ENCODE measurements around the gene FAF1. TPM values are rescaled to one million over a fixed set of nuclear protein-coding genes. Genes with fewer than 3 reads are reported as not detected.

FAF1 gene
- total and polyA plus RNA-seq, 4 donors: 27.2 to 51.6 (median 37.1) TPM

DNA sequence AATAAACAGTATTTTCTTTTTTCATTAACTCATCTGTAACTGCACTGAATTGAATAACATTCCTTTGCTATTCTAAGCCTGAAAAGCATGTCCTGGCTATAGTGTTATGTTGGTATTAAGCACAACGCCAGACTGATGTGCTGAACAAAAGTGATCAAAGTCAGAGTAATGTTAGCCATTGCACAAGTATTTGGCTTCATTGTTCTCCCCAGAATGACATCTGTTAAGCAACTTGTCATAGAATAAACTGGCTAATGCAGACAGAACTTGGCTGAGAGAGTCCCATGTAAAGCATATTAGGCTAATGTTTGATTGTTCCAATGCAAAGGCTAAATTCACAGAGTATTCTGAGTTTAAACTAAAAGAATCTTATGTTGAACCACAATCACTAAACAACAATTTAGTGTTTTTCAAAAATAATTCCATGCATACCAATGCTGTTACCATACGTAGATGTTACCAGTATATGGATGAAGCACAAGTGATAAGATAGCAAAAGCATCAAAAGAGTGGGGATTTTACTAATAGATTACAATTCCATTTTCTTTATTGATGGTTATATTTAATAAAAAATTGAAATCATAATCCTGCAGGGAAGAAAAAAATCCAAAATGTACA is 301.5 kb downstream of the FAF1 start:
- ATAC-seq (ENCODE audit: insufficient read depth, low FRiP score) (no peak), DNase-seq (peak in 2 of 3 donors; percentile 29 to 37)
- TF ChIP-seq, protein P1, sequence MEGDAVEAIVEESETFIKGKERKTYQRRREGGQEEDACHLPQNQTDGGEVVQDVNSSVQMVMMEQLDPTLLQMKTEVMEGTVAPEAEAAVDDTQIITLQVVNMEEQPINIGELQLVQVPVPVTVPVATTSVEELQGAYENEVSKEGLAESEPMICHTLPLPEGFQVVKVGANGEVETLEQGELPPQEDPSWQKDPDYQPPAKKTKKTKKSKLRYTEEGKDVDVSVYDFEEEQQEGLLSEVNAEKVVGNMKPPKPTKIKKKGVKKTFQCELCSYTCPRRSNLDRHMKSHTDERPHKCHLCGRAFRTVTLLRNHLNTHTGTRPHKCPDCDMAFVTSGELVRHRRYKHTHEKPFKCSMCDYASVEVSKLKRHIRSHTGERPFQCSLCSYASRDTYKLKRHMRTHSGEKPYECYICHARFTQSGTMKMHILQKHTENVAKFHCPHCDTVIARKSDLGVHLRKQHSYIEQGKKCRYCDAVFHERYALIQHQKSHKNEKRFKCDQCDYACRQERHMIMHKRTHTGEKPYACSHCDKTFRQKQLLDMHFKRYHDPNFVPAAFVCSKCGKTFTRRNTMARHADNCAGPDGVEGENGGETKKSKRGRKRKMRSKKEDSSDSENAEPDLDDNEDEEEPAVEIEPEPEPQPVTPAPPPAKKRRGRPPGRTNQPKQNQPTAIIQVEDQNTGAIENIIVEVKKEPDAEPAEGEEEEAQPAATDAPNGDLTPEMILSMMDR (IDR thresholded peaks at IDR 0.05; ENCODE audit: control extremely low read depth, extremely low read depth): no peak
- Histone ChIP-seq H3K36me3 (ENCODE audit: control insufficient read depth in 4 of 4, insufficient read depth in 4 of 4, low read length in 4 of 4) (peaks cover 0 to under 1% (median 0%) of the 10 kb centered on the region in 4 donors), H3K4me3 (no peak overlapping the region), H3K27me3 (ENCODE audit: control insufficient read depth in 3 of 3, insufficient read depth in 3 of 3, low read length in 2 of 3) (no peaks in the 10 kb centered on the region), H3K9ac (ENCODE audit: insufficient read depth in 1 of 2, low read length in 2 of 2) (no peak overlapping the region), H3K4me1 (ENCODE audit: control insufficient read depth in 5 of 5, insufficient read depth in 5 of 5, low read length in 5 of 5) (peaks cover 0 to 8% (median 0%) of the 10 kb centered on the region in 5 donors), H3K9me3 (ENCODE audit: control insufficient read depth in 4 of 4, insufficient read depth in 3 of 4, low read length in 3 of 4) (no peaks in the 10 kb centered on the region), H3K27ac (ENCODE audit: low read depth in 1 of 2, low read length in 1 of 2) (no peak overlapping the region)
- WGBS, 2 donors: 66 to 84% methylated on average over 2 of the region's 2 CpGs

DNA sequence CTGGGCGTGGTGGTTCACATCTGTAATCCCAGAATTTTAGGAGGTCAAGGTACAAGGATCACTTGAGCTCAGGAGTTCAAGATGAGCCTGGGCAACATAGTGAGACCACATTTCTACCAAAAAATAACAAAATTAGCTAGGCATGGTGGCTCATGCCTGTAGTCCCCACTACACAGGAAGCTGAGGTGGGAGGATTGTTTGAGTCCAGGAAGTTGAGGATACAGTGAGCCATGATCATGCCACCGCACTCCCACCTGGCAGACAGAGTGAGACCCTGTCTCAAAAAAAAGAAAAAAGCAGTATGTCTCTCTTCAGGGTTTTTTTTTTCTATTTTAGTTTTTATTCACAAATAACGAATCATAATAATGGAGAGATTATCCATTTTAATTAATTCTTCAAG is 303.1 kb downstream of the FAF1 start:
- H3K9me3 ChIP-seq (ENCODE audit: control insufficient read depth in 4 of 4, insufficient read depth in 3 of 4, low read length in 3 of 4): no peaks in the 10 kb centered on the region
- no peak overlapping the region for H3K27ac ChIP-seq (ENCODE audit: low read depth in 1 of 2, low read length in 1 of 2)
- no peaks in the 10 kb centered on the region for H3K27me3 ChIP-seq (ENCODE audit: control insufficient read depth in 3 of 3, insufficient read depth in 3 of 3, low read length in 2 of 3)
- no peak overlapping the region for H3K4me3 ChIP-seq
- WGBS, 2 donors: 92 to 96% methylated on average over 3 of the region's 3 CpGs
- no peak overlapping the region for H3K9ac ChIP-seq (ENCODE audit: insufficient read depth in 1 of 2, low read length in 2 of 2)
- peaks cover 0 to 8% (median 0%) of the 10 kb centered on the region in 5 donors for H3K4me1 ChIP-seq (ENCODE audit: control insufficient read depth in 5 of 5, insufficient read depth in 5 of 5, low read length in 5 of 5)
- ATAC-seq (ENCODE audit: insufficient read depth, low FRiP score) (no peak), DNase-seq (no peak)
- peaks cover 0 to 2% (median 0%) of the 10 kb centered on the region in 4 donors for H3K36me3 ChIP-seq (ENCODE audit: control insufficient read depth in 4 of 4, insufficient read depth in 4 of 4, low read length in 4 of 4)
- TF ChIP-seq, protein P1 (IDR thresholded peaks at IDR 0.05; ENCODE audit: control extremely low read depth, extremely low read depth): no peak

DNA sequence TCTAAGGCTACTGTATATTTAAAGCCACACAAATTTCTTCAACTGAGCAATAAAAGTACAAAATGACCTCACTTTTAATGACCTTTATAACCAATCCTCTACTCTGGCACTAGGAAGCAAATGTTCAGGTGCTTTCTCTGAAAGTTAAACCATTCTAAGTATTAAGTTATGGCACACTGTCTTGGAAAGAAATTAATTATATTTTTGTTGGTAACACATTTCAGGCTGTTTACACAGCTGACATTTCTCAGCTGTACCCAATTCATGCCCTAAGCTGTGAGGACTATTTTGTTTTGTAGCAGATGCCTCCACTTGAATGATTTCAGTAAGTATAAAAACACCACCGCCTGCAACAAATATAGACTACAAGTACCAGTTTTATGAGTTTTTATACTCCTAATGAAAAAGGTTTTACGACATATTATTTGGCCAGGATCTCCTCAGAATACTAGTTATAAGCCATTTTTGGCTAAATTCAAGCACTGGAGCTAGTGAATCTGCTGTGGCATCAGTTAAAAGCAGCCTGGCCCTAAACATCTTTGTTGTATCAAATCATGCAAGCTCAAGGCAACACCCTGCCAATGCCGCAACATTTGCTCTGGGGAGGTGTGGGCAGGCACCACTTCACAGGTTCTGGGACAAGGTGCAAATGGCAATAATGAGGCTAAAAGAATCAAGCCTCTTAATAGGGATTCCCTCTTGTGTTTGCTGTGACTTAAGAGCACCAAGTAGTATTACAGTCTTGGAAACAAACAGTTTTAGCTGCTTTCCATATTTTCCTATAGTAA is 308.4 kb downstream of the FAF1 start:
- Histone ChIP-seq H3K36me3 (ENCODE audit: control insufficient read depth in 4 of 4, insufficient read depth in 4 of 4, low read length in 4 of 4) (peaks cover 0 to 2% (median 0%) of the 10 kb centered on the region in 4 donors), H3K27ac (ENCODE audit: low read depth in 1 of 2, low read length in 1 of 2) (no peak overlapping the region), H3K9me3 (ENCODE audit: control insufficient read depth in 4 of 4, insufficient read depth in 3 of 4, low read length in 3 of 4) (no peaks in the 10 kb centered on the region), H3K4me1 (ENCODE audit: control insufficient read depth in 5 of 5, insufficient read depth in 5 of 5, low read length in 5 of 5) (no peaks in the 10 kb centered on the region), H3K9ac (ENCODE audit: insufficient read depth in 1 of 2, low read length in 2 of 2) (no peak overlapping the region), H3K4me3 (no peak overlapping the region), H3K27me3 (ENCODE audit: control insufficient read depth in 3 of 3, insufficient read depth in 3 of 3, low read length in 2 of 3) (no peaks in the 10 kb centered on the region)
- TF ChIP-seq, protein P1 (IDR thresholded peaks at IDR 0.05; ENCODE audit: control extremely low read depth, extremely low read depth): no peak
- no peak for ATAC-seq (ENCODE audit: insufficient read depth, low FRiP score)
- 74 to 81% methylated on average over 3 of the region's 3 CpGs for WGBS, 2 donors
- DNase-seq: no peak
